Activated naive CD4-positive, alpha-beta T cell treated with Interleukin-2 at 50 U/mL for 16 hours (primary cell): ENCODE data around the gene SLC12A8.

ENCODE experiments used
- DNase-seq: peaks from one replicate; pipeline ENCODE4 v3.0.0-alpha.2; 2020

The SLC12A8 gene

DNA sequence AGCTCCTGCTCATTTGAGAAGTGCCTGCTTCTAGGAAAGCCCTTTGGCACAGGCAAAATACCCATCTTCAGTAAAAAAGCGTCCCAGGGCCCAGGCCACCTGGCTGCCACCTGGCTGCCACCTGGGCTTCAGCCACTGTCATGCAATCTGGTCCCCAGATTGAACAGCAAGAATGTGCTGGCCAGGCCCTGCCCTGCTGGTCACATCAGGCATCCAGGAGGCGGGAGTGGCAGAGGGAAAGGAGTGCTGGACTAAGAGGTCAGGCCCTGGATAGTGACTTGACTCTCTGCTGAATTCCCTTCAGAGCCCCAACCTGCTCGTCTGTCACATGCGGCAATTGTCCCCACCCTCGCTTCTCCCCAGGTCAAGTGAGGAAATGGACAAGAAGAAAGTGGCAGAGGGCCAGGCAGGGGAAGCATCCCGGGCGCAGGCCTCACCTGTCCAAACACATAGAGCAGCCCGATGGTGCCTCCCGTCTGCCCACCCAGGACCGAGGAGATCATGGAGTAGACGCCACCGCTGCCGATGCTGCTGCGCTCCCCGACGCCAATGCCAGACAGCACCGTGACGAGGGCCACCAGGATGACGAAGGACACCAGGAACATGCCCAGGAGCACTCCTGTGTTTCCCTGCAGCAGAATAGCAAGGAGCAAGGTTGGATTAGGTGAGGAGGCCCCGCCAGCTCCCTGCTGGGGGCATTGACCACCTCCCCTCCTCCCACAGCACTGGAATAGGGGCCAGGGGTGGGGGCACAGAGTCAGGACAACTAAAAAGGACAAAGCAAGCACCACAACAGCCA lies 25.5 kb downstream of the SLC12A8 start:
- DNase-seq = no peak

DNA sequence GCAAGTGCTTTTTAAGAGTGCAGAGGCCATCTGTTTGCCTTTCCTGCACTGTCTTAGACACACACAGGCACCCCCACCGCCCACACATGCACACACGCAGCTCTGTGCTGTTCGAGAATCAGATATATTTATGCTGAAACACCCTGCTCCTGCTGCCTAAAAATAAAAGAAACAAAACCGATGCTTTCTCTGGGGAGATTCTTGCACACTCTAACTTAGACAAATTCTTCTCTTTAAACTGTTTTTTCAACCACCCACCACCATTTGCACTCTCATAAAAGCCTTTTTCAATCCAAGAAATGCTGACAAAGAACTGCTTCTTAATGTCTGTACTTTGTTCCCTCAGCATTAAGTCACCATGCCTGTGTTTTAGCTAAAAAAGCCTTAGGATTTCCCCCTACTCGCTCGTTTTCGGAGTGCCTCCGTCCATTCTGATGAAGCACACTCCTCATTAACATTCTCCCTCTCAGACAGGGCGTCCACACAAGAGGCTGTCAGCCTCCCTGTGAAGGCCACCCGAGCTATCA lies 26.2 kb downstream of the SLC12A8 start:
- DNase-seq = no peak

DNA sequence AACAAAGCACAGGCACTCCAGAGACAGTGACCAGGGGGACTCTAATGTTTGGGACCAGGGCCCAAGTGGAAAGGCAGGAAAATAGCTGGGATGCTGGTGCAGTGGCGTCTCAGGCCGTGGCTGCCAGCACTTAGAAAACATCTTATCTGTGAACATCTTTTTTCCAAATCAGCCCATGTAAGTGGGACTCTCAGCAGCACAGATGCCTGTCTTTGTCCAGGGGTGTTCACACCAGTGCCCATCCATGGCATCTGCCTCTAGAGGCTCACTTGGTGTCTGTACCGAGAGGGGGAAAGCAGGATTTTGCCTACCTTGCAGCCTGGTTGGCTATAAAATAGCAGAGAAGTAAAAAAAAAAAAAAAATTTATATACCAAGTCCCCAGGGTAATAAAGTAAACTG lies 26.7 kb downstream of the SLC12A8 start:
- no peak for DNase-seq

DNA sequence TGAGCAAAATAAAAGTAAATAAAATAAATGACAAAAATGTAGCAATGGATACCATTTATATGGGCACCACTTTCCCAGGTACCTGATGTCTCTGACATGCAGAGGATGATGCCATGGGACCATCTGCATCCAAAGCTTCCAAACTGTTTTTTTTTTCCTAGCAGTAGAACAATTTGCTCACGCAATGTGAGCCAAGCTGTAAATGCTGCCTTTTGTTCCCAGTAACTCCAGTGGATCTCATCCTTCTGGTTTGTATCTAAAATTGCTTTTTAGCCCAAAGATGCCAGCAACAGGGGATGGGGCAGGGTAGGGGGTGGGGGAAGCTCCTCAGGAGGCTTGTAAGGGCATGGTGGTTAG lies 32.7 kb downstream of the SLC12A8 start:
- no peak for DNase-seq

DNA sequence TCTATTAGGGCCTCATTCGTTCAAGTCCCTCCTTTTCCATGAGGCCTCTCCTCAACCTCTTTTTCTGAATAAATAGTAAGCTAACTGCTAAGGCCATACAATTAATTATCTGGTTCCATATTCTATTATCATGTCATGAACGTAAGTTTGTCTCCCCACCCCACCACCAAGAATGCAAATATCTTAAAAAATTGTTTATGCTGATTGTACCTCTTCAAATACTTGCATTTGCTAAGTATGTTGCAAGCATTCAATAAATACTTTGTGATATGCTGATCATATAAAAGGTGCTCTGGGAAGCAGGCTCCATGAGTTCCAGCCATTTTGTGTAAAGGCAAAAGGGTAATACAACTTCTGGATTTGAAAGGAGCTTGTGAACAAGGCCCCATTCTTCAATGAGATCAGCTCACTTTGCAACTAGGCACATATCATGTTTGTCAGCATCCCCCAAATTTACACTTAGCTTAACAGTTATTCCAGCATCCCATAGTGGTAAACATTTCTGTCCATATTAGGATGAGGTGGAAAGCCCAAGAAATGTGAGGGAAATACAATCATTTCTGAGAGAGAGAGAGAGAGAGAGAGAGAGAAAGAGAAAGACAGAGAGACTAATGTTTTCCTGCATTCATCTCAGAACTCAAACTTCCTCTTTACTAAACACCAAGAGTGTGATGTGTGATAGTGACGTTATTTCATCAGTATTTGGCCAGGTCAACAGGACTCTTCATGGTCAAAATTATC lies 33.2 kb downstream of the SLC12A8 start:
- DNase-seq = no peak

DNA sequence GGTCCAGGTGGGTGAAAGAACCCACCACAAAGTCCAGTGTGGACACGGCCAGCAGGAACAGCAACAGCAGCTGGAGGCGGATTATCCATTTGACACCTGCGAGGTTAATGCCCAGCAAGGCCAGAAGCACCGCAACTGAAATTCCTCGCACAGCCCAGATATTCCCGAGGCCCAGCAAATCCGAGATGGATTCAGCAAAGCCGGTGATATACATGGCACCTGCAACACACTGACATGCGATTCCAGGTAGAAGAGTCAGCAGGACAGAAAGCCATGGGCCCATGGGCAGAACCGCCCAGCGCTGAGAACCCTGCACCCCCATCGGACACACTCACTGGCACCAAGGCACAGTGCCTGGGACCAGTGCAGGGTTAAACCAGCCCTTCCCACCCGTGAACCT lies 34.8 kb downstream of the SLC12A8 start:
- no peak for DNase-seq

DNA sequence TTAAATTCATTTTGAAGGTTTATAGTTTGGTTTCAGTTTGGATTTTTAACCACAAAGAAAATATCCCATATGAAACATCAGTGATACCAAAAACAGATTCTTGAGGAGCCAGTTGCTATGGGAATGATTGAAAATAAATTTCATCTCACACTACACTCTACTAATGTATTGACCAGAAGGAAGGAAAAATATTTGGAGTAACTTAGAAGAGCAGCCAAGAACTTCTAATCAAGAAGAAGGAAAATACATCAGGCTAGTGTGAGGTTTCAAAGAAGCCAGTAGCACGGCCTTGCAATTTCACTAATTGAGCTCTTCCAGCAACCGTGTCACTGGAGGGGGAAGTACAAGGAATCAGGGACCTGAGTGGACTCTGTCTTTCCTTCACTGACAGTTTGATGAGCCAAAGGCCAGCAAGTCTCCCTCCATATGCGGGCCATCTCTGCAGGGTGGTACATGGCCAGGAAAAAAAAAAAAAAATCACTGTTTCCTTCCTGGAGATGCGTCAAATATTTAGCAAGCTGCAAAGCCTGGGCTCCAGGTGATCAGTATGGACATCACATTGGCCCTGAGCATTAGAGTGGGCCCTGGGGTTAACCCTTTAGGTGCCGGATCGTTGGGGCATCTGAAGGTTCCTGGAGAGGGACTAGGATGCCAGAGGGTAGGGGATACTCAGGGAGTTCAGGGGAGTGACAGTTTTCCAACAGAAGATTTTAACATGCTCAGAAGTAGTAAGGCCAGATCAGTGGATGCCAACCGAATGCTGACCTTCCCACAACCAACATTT lies 37.1 kb downstream of the SLC12A8 start:
- DNase-seq = no peak

DNA sequence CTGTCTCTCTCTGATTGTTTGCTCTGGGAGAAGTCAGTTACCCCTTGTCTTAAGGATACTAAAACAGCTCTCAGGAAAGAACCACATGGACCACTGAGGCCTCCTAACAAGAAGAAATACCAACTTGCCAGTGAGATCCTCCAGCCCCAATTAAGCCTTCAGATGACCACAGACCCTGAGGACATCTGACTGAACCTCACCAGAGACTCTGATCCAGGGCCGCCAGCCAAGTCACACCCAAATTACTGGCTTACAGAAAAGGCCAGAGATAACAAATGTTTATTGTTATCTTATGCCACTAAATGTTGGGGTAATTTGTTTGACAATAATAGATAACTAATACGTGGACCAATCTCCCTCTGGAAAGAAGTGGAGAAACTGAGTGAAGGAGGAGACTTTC lies 40.2 kb downstream of the SLC12A8 start:
- no peak for DNase-seq

DNA sequence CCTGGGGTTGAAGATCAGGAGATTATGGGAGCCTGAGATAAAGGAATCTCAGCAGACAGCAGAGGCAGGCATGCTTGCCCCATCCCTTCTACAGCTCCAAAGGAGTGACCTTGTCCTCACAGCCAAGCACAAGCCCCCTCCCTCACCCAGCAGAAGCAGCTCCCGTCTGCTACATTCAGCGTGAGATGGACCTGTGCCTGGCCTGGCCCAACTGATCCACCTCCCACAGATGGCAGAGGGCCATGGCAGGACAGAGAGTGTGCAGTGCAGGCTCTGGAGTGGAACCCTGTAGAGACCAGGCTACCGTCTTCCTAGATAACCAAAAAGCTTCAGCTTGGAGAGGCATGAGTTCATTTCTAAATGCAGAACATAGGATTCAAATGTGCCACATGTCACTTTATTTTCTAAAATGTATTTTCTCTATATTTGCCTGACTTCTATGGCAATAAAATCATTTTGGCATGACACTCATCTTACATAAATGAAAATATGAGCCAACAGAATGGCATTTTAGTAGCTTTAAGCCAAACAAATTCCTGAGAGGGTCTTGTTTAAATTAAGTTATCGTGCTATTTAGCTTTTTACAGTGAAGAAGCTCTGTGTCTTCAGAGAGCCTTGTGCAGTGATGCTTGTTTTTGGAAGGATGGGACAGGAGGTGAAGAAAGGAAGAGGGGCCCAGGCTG lies 43.7 kb downstream of the SLC12A8 start:
- no peak for DNase-seq

DNA sequence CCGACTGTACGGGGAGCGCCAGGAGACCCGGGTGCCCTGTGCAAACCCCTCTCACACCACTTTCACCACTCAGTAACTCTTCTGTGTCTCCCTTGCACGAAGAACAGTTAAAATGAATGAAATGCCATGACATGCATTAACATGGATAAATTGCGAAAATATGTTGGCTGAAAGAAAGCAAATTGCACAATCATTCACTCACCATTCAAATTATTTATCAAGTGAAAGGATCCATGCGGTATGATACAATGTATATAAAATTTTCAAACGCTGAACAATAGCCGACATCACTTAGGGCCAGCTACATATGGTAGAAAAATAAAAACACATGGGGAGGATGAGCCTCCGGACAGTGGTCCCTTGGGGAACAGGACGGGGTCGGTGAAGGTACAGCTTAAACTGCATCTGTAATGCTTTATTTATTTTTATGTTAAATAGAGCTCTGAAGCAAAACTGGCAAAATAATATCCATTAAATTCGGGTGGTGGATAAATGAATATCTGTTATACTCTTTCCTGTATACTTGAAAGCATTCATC lies 45.9 kb downstream of the SLC12A8 start:
- DNase-seq = no peak

DNA sequence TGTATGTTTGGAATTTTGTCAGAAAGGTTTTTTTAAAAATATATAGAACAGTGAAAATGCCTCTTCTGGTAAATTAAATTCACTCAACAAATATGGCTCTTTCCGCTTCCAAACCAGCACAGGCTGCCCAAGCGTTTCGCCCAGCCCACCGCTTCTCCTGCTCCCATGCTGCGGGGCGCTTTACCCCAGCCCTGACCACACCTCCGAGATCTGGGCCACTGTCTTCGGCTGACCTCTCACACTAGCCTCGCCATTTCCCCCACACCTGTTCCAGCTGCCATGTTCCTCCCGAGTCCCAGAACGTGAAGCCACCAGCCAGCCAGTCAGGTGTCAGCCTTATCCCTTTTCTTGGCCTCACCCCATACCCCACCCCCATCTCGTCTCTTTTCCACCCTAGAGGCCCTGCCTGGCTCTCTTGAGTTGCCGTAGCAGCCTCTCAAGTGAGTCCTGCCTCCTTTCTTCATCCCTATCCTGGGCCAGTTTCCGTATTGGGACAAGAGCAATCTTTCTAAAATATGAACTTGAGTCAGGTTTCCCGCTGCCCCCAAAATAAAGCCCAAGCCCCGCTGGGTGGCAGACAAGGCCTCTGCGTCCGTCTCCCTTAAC lies 46.5 kb downstream of the SLC12A8 start:
- DNase-seq = no peak

DNA sequence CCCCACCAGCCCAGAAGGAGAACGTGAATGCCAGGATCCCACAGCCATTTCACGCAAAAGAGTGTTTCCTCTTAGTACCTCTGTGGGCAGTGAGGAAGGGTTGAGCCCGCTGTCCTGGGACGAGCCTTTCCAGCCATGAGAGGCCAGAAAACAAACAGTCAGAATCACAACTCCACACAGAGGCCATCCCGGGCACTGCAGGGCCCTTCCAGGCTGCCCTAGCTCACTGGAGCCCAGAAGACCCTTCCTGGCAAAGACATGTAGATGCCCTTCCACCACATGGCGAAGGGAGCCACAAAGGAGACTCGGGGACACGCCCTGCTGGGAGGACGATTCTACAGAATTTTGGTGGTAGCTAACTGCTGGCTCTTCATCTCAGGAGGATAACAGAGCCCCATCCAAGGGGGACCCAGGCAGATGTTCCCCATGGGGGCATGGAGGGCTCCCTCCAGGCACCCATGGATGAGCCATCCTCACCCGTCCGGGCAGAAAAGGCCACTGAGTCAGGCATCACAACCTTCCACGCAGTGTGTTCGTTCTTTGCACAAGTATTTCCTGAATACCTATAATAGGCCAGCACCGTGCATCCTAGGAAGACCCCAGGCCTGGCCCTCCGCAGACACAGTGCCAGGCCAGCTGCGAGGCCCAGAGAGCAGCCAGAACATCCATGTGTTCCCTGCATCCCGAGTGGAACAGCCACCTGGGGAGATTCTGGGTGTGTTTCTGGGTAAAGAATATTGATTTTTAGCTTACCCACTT lies 47.2 kb downstream of the SLC12A8 start:
- no peak for DNase-seq

DNA sequence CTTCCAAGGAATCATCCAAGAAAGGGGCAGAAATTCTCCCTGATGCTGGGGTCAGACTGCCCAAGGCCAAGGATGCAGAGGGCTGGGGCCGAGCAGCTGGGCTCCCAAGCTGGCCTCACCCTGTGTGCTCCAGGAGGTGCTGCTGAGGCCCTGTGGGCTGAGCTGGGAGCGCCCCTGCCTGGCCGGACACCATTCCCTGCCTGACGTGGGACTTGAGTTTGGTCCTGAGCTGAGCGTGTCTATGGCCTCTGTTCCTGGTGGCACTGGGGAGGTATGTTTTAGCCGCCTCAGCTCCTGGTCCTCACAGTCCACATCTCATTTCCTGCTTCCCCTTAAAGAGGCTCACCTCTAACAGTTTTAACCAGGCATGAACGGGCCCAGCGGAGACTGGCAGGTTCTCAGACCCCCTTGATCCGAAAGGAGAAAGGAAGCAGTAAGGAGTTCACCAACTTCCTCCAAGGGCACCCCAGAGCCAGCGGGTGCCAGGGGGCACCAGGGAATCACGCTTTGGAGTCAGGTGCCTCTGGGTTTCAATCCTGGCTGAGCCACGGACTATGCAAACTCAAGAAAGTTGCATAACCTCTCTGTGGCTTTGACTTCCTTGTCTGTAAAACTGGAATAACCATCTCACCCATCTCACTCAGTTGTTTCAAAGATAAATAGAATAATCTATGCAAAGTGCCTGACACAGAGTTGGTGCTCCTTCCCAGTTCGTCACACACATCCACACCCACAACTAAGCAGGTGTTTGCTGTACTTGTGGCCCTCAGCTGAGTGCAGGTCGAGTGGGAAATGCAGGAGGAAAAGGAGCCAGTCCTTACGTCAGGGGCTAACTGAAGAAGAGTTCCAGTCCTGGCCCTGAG lies 48.6 kb downstream of the SLC12A8 start:
- DNase-seq = no peak

DNA sequence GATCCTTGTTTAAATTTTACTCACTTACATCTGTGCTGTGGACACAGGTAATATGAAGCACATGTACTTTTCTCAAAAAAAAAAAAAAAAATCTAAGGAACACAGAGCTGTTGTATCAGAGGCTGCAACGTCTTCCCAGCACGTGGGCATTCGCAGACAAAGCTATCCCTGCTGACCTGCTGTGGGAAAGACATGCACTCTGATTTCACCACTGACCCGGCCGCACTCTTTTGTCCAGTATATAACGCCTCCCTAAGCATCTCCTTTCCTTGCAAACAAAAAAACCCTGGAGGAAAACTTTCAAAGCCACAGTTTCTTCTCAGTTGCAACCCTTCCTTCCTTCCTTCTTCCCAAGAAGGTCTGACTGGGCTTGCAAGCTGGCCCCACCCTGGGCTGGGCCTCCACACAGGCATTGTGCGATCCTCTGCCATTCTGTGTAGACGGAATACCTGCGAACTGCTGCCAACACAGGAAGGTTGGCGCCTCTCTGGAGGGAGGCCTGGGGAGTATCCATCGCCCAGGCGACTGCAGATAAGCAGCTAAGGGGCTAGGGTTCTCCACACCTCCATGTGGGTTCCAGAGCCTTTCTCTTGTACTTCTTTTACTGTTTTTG lies 50.8 kb downstream of the SLC12A8 start:
- no peak for DNase-seq

DNA sequence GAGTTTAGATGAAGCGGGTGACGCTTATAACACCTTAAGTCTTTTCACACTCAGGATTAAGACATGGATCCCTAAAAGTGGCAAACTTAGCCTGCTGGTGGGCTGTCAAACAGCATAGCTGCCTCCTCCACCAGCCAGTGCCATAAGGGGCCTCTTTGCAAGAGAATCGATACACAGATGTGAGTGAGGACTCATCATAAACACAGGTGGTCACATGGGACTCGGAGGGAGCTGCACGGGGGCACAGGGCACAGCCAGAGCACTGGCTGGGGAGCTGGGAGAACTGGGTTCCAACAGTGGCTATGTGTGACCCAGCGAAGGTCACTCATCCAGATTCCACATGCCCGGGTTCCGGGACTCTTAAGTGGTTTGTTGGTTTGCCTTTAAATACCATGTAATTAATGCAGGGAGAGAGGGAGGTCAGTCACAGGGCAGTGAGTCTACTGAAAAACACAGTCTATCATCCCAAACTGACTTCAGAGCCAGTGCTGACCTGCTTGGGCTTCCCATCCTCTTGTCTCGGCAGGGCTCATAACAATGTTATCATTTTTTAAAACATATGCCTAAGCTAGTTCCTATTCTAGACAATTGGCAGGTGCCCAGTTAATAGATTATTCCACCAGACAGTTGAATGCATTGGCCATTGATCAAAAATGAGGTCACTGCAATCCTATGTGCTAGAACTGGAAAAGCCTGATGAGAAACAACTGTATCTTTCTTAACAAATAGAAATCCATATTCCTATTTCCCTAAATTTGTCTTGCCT lies 51.8 kb downstream of the SLC12A8 start:
- DNase-seq = no peak

DNA sequence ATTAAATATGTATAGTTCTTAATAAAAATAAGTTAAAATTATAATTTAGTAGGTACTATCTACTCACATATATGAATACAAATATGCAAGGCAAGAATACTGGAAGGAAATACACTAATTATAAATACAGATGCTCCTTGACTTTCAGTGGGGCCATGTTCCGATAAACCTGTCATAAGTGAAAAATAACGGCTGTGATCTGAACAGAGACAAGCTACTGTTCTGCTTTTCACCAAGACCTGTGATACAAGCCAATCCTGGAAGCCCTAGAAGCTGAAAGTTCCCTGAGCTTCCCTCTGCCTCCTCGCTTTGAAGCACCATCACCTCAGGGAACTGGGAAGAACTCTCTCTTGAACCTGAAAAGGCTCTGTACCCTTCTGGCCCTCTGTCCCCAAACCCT lies 55.4 kb downstream of the SLC12A8 start:
- no peak for DNase-seq

DNA sequence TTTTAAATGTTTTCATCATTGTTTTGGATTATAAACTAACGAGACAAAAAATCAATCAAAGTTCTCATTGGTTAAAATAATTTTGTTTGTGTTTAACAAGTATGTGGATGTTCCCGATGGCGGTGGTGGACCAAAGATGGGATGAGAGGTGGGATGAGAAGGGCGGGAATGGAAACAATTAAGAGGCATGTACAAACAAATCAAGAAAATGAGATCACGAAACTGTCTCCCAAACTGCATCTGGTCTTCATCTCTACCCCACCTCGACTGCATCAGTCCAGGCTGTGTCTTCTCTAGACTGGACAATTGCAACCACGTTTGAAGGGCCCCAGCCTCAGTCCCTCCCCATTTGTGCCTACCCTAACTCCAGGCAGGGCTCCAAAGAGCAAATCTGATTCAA lies 56.1 kb downstream of the SLC12A8 start:
- no peak for DNase-seq

DNA sequence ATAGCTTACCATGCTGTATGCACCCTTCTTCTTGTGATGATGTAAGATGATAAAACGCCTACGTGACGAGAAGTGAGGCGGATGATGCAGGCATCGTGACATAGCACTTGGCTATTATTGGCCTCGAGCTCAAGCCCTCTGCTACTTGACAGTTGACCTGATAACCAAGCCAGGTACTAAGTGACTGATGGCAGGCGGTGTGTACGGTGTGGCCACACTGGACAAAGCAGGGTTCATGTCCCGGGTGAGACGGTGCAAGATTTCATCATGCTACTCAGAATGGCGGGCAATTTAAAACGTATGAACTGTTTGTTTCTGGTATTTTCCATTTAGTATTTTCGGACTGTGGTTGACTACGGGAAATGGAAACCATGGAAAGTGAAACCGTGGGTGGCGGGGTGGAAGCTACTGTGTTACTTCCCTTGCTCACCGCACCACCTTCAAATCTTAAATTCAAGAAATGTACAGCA lies 57.7 kb downstream of the SLC12A8 start:
- peak; percentile 60 for DNase-seq

DNA sequence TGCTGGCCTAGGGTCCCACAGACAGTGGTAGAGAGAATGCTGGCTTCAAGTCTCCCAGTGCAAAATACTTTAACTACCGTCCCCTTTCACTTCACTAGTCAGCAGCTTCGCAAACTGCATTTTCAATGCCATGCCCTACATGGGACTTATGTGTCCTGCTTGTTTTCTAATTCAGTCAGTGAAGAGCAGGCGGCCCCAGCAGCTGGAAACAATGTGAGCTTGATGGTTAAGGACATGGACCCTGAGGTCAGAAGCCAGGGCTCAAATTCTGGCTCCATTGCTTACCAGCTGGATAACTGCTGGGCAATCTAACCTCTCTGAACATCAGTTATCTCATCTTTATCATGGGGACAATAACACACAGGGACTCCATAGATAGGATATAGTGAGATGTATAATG lies 58.4 kb downstream of the SLC12A8 start:
- DNase-seq = no peak
